HFFc6 (cell line): ENCODE measurements around the gene CD274. TPM values are rescaled to one million over a fixed set of nuclear protein-coding genes. Genes with fewer than 3 reads are reported as not detected.

Experiments used
- DNase-seq: peaks from one replicate; pipeline ENCODE4 v3.0.0-alpha.2; 2018
- H3K27ac Mint-ChIP-seq: 2 replicates; pipeline ENCODE4 v1.8.0; 2020; ENCODE audit warnings: mild to moderate bottlenecking, mixed read lengths
- H3K27me3 Mint-ChIP-seq: 2 replicates; pipeline ENCODE4 v1.8.0; 2021; ENCODE audit warnings: mild to moderate bottlenecking, moderate library complexity, mixed read lengths; ENCODE audit not compliant: insufficient read depth
- H3K36me3 Mint-ChIP-seq: 2 replicates; pipeline ENCODE4 v1.8.0; 2021; ENCODE audit warnings: low read depth, mixed read lengths
- H3K4me1 Mint-ChIP-seq: 2 replicates; pipeline ENCODE4 v1.8.0; 2020; ENCODE audit warnings: low read depth, mixed read lengths
- H3K4me3 Mint-ChIP-seq: 2 replicates; pipeline ENCODE4 v1.8.0; 2020; ENCODE audit warnings: mild to moderate bottlenecking, moderate library complexity, mixed read lengths
- H3K9me3 Mint-ChIP-seq: 2 replicates; pipeline ENCODE4 v1.8.0; 2020; ENCODE audit warnings: mild to moderate bottlenecking, mixed read lengths
- long read RNA-seq: library from polyadenylated mRNA; unstranded; transcript quantifications from one replicate; pipeline ENCODE4 v2.0.0, GENCODE V29; 2019
- total RNA-seq, 6 experiments: library from RNA; stranded (reverse); fragmentation: NEBNext Ultra II Directional; extraction: Animal tissue kit (Norgen Biotek cat#: 25700); gene quantifications; 2 replicates in 1 of 6; 3 replicates in 5 of 6; pipeline ENCODE4 v1.2.3, GENCODE V29; 2021
- TF ChIP-seq, protein P1 (sequence below): fragments of 200-600 bp; sonication (generic); IDR thresholded peaks from 2 replicates; pipeline ENCODE4 v1.5.0; 2021; ENCODE audit warnings: antibody characterized with exemption, mild to moderate bottlenecking

The CD274 gene
- total RNA-seq, result 10 to 100 TPM; 10.3 to 15.9 (median 13.0) TPM
- long read RNA-seq, partial matches to known transcripts, result 7 of 9 reads
- long read RNA-seq, other reads (novel, unspliced or antisense), result 0 of 9 reads

DNA sequence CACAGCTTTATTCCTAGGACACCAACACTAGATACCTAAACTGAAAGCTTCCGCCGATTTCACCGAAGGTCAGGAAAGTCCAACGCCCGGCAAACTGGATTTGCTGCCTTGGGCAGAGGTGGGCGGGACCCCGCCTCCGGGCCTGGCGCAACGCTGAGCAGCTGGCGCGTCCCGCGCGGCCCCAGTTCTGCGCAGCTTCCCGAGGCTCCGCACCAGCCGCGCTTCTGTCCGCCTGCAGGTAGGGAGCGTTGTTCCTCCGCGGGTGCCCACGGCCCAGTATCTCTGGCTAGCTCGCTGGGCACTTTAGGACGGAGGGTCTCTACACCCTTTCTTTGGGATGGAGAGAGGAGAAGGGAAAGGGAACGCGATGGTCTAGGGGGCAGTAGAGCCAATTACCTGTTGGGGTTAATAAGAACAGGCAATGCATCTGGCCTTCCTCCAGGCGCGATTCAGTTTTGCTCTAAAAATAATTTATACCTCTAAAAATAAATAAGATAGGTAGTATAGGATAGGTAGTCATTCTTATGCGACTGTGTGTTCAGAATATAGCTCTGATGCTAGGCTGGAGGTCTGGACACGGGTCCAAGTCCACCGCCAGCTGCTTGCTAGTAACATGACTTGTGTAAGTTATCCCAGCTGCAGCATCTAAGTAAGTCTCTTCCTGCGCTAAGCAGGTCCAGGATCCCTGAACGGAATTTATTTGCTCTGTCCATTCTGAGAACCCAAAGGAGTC, at the start of gene CD274:
Gene CD274, plus strand, starts transcription at position 184 of the 733 bp plus-strand sequence. CDS start 5,572 bp downstream, outside the sequence.
- H3K9me3 Mint-ChIP-seq, result no peaks in the 10 kb centered on the region
- H3K4me3 Mint-ChIP-seq, result peak within 1 kb of the TSS; percentile 97
- H3K27ac Mint-ChIP-seq, result peak within 1 kb of the TSS; percentile 91
- TF ChIP-seq, protein P1, sequence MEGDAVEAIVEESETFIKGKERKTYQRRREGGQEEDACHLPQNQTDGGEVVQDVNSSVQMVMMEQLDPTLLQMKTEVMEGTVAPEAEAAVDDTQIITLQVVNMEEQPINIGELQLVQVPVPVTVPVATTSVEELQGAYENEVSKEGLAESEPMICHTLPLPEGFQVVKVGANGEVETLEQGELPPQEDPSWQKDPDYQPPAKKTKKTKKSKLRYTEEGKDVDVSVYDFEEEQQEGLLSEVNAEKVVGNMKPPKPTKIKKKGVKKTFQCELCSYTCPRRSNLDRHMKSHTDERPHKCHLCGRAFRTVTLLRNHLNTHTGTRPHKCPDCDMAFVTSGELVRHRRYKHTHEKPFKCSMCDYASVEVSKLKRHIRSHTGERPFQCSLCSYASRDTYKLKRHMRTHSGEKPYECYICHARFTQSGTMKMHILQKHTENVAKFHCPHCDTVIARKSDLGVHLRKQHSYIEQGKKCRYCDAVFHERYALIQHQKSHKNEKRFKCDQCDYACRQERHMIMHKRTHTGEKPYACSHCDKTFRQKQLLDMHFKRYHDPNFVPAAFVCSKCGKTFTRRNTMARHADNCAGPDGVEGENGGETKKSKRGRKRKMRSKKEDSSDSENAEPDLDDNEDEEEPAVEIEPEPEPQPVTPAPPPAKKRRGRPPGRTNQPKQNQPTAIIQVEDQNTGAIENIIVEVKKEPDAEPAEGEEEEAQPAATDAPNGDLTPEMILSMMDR, result peak; percentile 81
- H3K36me3 Mint-ChIP-seq, result peaks cover 8% of the 10 kb centered on the region
- peaks cover 89% of the 10 kb centered on the region for H3K4me1 Mint-ChIP-seq
- DNase-seq, result peak; percentile 86
- H3K27me3 Mint-ChIP-seq, result no peaks in the 10 kb centered on the region; the same call in 1 of the 2 replicates

DNA sequence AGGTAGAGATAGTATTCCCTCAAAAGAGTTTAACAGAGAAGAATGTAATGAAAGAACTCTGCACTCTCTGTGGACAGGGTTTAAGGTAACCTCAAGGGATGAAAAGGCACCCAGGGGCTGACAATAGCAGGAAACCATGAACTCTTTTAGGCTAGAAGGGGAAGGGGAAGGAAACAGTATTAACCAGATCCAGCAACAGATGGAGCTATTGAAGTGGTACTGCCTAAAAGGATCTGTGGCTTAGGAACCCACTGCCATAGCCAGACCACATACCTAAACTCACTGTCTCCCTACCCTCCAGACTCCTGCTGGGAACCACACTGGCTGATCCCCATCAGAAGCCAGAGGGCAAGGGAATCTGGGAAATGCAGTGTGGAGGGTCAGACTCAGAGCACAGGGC, 48.1 kb upstream of the CD274 start:
- Mint-ChIP-seq H3K27ac (no peak overlapping the region), H3K27me3 (no peaks in the 10 kb centered on the region)
- TF ChIP-seq, protein P1, result no peak

DNA sequence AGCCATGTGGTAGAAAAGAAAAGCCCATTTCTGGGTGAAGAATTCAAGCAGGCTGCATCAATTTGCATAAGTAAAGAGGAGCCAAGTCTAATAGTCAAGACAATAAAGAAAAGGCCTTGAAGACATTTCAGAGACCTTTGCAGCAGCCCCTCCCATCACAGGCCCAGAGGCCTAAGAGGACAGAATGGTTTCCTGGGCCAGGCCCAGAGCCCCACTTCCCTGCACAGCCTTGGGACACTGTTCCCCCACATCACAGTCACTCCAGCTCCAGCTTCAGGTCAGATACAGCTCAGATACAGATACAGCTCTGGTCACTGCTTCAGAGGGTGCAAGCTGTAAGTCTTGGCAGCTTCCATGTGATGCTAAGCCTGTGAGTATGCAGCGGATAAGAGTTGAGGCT, 41.7 kb upstream of the CD274 start:
- Mint-ChIP-seq H3K27ac (no peak overlapping the region), H3K4me1 (peaks cover 8% of the 10 kb centered on the region; the same call in 1 of the 2 replicates), H3K9me3 (peaks cover 43% of the 10 kb centered on the region), H3K36me3 (peaks cover 42% of the 10 kb centered on the region), H3K4me3 (no peak overlapping the region), H3K27me3 (no peaks in the 10 kb centered on the region)
- TF ChIP-seq, protein P1, result no peak
- DNase-seq, result no peak

More for the DNA sequence above, 48.1 kb upstream of the CD274 start:
- no peak for DNase-seq
- H3K4me1 Mint-ChIP-seq, result peaks cover 10% of the 10 kb centered on the region; the same call in 1 of the 2 replicates
- H3K36me3 Mint-ChIP-seq, result peaks cover 23% of the 10 kb centered on the region
- no peak overlapping the region for H3K4me3 Mint-ChIP-seq
- H3K9me3 Mint-ChIP-seq, result peaks cover 24% of the 10 kb centered on the region

DNA sequence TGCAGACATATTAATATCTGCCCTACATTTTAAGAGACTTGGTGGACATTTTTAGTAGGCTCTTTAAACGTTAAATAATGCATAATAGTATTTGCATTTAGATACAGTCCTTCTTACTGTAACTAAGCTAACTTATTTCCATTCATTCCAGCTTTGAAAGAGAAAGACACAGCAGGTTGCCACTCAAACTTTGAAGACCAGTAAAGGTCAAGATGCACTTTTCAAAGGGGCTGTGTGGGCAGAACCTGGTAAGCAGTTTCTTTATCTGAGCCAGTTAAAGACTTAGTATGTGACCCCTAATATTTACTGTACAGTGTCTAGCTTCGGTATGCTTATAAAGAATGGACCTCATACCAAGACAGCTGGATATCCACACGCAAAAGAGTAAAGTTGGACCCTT, 33.4 kb upstream of the CD274 start:
- no peak overlapping the region for H3K4me3 Mint-ChIP-seq
- no peaks in the 10 kb centered on the region; the same call in 1 of the 2 replicates for H3K36me3 Mint-ChIP-seq
- no peak for DNase-seq
- H3K27me3 Mint-ChIP-seq, result no peaks in the 10 kb centered on the region; the same call in 1 of the 2 replicates
- H3K4me1 Mint-ChIP-seq, result no peaks in the 10 kb centered on the region
- H3K27ac Mint-ChIP-seq, result no peak overlapping the region
- TF ChIP-seq, protein P1, result no peak
- H3K9me3 Mint-ChIP-seq, result no peaks in the 10 kb centered on the region

DNA sequence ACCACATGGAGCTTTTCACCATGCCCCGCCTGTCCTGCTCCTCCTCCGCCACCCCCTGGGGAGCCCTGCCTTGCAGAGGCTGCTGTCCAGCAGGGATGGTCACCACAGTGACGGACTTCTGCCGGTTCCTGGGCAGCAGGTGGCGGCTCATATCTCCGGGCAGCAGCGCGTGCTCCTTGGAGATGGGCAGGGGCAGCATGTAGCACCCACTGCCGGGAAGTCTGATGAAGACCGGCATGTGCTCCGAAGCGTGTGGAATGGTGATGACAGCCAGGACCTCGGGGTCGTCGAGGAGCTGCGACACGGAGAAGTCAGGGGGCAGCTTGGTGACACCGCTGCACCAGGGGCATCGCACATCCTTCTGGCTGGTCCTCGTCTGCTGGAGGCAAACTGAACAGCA, 31.9 kb upstream of the CD274 start:
- Mint-ChIP-seq H3K4me1 (no peaks in the 10 kb centered on the region), H3K36me3 (no peaks in the 10 kb centered on the region; the same call in 1 of the 2 replicates), H3K9me3 (no peaks in the 10 kb centered on the region), H3K4me3 (no peak overlapping the region), H3K27ac (no peak overlapping the region), H3K27me3 (no peaks in the 10 kb centered on the region; the same call in 1 of the 2 replicates)
- TF ChIP-seq, protein P1, result no peak
- no peak for DNase-seq
